ENCODE measurements around the gene SUSD3.

SUSD3 gene

DNA sequence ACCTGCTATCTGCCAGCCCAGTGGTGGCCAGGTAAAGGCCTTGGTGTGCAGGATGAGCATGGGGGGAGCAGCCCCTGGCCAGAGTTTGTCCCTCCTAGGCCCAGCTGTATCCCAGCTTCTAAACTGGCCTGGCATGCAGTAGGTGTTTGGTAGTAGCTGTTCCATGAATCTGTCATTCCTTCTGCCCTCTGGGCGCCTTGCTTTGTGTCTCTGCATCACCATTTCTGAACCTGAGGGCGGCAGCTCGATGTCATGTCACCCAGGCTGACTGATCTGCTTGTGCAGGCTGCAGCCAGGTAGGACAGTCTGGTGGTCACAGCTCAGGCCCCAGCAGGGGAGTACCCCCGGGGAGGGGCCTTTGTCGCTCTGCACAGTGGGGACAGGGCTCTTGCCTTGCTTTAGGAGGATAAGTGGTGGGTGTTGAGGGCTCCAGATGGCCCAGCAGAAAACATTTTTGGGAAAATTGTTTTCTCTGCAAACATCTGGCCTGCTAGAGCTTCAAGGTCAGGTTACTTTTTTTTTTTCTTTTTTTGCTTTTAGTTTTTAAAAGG is 4.6 kb upstream of the SUSD3 start:
- DNase-seq (ENCODE audit: low read depth), result no peak

- no peak for DNase-seq (ENCODE audit: low read depth)
Observed at GRCh38 chr9:93054758-93055704, 3.5 kb upstream of the SUSD3 start.

DNA sequence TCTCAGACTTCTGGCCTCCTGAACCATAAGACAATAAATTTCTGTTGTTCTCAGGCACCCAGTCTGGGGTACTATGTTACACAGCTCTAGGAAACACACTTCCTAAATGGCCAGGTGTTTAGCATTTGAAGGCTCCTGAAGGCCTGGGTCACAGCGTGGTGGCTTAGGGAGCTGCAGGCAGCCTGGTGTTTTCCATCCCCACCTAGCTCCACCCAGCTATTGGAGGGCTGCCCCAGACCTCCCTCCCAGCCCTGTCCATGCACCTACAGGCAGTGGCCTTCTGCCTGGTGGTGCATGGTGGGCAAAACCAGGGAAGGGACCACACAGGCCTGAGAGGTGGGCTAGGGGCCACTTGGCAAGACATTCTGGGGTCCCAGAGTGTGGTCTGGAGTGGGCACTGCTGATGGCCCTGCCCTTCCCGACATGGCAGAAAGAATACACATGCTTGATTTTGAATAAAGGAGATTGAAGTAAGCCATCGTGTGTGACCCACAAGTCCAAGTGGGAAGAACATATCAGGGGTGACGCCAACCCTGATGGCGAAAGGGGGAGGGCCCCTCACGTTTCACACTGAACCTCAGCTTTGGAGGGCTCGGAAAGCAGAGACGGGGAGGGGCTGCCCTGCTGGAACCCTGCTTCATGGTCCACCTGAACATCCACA is 1.3 kb upstream of the SUSD3 start:
- no peak for DNase-seq (ENCODE audit: low read depth)

DNA sequence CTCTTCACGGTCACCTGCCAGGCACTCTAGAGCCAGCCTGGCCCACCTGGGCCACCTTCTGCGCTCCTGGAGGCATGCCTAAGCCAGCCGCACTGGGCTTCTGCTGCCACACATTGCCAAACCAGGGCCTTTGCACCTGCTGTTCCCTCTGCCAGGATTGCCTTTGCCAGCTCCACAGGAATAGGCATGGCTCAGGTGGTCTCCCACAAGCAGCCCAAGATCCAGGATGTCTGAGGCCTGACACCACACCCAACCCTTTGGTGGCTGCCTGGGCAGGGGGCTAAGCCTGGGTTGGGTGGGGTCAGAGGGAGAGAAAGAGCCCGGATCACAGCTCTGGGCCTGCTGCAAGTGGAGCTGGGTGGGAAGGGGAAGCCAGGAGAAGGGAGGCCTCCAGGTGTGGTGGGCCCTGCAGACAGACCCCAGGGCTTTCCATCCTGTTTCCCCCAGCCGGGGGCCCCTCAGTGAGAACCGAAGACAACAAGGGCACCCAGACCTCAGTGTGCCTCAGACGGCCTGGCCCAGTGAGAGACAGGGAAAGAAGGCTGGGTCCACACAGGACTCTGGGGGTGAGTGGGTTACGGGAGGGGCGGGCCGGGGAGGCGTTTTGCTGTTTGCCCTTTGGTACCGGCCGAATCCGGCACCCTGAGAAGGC is 672 bp upstream of the SUSD3 start:
- DNase-seq (ENCODE audit: low read depth), result no peak

DNA sequence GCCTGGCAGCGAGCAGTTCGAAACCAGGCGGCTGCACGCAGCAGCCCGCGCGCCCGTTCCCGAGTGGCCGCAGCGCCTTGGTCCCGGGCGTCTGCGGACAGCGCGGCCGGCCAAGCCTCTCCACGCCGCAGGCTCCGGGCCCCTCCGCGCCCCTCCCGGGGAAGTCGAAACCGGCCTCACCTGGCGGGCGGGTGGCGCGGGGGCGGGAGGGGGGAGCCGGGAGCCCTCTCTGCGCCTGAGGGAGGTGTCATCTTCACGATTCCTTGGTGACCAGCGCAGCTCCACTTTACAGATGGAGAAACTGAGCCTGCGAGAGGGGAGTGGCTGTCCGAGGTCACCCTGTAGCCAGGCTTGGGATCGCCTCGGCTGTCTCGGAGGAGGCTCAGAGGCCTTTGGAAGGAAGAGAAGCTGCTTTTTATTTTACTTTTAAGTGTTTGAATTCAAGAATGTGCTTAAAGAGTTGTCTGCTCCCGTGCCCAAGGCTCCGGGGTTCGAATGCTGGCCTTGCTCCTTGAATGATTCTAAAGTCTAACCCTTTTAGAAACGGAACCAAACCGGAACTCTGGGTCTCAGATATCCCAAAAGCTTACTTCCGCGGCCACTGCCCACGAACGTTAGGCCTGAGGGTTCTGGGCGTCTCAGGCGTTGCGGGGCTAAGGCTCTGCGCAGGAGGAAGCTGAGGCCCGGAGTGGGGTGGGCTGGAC is 662 bp downstream of the SUSD3 start:
- no peak for DNase-seq (ENCODE audit: low read depth)

DNA sequence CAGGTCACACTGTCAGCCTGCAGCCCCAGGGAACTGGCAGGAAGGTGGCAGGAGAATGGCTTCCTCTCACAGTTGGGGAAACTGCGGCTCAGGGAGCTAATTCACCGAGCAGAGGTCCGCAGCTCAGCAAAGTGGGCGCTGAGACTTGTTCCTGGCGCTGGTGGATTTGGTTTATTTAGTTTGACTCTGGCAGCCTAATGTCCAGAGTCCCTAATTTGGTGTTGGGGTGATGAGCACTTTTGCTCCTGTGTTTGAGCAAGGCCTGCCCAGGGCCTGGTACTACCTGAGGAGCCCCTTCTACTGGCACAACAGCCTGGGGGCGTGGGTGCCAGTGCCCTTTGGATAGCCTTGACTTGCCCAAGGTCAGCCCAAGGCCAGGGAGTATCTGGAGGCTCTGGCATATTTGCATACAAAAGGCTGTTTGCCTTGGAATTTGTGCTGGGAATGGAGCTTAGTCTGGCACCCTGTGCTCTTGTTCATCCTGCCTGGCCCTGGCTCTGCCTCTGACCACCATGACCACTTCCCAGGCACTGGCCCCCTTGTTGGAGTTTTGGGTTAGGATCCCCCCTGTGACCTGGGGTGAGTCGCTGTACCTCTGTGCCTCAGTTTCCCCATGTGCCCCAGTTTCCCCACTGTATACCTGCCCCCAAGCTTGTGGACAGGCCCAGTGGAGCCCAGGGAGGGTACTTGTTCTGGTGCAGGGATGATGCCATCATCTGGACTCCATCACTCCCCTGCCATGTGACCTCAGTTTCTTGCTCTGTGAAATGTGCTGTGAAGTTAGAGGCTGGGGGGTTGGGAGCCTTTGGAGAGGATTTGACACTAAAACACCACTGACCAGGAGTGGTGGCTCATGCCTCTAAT is 1.4 kb downstream of the SUSD3 start:
- DNase-seq (ENCODE audit: low read depth), result no peak

DNA sequence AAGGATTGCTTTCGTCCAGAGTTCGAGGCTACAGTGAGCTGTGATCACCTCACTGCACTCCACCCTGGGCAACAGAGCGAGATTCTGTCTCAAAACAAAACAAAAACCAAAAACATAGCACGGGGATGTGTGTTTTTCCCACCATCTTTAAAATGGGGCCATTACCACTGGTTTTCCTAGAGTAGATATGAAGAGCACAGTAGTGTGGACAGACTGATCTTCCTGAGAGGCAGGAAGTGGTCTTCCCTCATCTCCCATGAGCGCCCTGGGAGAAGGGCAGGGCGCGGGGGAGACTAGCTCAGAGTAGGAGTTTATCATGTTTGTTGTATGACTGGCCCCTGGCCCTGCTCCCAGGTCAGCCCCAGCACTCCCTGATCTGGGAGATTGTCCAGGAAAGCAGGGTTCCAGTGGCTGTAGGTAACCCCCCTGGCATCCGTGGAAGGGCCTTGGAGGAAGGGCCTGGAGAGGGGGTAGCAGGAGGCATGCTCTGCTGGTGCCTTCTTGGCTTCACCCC is 2.3 kb downstream of the SUSD3 start:
- DNase-seq (ENCODE audit: low read depth), result no peak

GRCh38 chr9:93061260-93061751 is 2.8 kb downstream of the SUSD3 start:
- DNase-seq (ENCODE audit: low read depth), result no peak

GRCh38 chr9:93061791-93062763 is 3.6 kb downstream of the SUSD3 start:
- DNase-seq (ENCODE audit: low read depth), result no peak

DNA sequence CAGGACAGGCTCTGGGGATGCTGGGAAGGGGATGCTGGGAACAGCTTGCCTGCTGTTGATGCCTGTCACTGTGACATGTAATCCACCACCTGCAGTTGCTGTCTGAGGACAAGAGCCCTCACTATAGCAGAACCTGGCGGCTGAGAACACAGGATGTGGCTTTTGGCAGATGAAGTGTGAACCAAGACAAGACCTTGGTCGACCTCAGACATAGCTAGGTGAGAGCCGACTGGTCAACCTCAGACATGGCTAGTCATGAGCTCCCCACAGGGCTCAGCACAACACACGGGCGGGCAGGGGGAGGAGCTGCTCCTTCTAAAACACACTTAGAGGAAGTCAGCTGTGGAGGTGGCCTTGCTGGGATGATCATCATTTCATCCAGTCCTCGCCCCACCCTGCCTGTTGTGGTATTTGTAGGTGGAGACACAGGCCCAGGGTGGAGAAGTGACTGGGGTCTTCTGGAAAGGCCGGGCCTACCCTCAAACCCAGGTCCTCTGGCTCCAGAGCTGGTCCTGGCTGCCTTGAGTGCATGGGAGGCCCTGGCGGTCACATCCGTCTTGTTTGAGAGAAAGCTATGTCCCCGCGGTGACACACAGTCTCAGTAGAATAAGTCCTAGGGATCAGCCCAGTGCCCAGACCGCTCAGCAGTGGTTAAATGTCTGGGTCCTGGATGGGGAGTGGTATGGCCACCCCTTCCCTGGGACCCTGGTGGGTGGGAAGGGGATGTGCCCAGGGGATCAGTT is 6.1 kb downstream of the SUSD3 start:
- DNase-seq (ENCODE audit: low read depth), result no peak

DNA sequence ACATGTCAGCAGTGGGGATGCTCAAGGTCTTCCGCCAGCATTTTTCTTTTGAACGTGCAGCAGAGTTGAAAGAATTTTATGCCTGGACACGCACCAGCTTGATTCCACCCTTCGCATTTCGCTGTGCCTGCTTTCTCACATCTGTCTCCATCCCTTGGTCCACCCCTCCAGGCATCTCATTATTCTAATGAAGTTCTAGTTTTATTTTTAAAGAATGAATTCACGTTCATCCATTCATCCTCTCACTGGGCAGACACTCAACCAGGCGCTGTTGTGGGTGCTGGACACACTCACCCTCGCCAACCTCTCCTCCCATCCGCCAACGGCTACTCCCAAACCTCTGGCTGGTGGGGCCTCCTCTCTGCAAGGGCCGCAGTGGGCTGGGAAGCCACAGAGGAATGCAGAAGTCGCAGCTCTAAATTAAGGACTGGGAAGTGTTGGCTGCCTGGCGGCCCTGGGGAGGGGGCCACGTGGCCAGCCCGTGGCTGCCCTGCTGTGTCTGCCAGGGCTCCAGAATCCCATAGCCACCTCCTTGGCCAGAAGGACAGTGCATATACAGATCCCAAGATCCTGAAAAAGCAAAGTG is 6.7 kb downstream of the SUSD3 start:
- no peak for DNase-seq (ENCODE audit: low read depth)

DNA sequence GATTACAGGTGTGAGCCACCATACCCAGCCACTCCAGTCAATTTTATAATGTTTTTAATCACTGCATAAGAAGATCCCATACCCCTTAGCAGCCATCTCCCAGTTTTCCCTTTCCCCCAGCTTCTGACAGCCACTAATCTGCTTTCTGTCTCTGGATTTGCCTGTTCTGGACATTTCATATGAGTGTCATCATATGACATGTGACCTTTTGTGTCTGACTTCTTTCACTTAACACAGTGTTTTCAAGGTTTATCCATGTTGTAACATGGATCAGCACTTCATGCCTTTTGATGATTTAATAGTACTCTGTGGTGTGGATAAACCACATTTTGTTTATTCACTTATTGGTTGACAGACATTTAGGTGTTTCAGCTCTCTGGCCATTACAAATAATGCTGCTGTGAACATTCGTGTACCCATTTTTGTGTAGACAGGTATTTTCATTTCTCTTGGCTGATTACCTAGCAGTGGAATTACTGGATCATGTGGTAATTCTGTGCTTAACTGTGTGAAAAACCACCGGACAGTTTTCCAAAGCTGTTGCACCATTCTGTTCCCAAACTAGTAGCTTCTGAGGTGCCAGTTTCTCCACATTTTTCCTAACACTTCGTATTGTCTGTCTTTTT is 8.6 kb downstream of the SUSD3 start:
- DNase-seq (ENCODE audit: low read depth), result no peak

- no peak for DNase-seq (ENCODE audit: low read depth)
Observed at GRCh38 chr9:93068956-93069355, 10.5 kb downstream of the SUSD3 start.

DNA sequence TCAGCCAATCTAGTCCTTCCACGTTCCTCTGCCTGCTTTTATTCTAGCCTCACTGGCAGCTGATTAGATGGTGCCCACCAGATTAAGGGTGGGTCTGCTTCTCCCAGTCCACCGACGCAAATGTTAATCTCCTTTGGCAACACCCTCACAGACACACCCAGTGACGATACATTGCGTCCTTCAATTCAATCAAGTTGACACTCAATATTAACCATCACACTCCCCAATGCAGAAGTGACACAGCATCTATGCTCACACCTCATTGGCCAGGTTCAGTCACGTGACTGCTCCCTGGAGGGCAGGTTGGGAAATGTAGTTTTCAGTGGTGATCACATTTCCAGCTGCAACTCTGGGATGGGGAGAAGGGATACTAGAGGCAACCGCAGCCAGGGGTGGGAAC is 13.0 kb downstream of the SUSD3 start:
- DNase-seq (ENCODE audit: low read depth), result no peak

- no peak for DNase-seq (ENCODE audit: low read depth)
Observed at GRCh38 chr9:93072383-93072795, 13.9 kb downstream of the SUSD3 start.

DNA sequence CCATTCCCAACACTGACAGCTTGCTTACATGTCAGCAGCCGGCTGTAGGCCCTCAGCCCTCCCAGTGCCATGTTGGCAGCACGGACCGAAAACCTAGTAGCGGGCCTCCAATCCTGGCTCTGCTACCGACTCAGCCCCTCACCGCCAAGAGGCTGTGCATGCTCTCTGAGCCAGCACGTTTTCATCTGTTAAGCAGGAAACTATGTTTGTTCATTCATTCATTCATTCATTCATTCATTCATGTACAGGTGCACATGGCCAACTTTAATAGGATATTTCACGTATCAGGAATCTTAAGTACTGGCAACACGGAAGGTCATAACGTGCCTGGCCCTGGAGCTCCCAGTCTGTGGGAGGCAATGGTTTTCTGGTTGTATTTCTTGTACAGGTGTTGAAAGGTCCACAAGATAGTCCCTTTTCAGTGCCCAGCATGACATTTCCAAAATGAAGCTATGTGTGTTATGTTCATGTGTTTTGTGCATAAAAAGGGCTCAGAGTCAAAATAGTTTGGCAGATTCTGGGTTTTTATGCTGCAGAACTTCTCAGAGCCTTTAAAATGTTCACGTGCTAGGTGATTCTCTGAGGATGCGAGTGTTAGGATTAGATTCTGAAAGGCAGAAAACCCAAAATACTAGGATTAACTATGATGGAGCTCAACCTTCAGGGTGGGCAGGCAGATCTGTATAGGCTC is 17.7 kb downstream of the SUSD3 start:
- no peak for DNase-seq (ENCODE audit: low read depth)

DNA sequence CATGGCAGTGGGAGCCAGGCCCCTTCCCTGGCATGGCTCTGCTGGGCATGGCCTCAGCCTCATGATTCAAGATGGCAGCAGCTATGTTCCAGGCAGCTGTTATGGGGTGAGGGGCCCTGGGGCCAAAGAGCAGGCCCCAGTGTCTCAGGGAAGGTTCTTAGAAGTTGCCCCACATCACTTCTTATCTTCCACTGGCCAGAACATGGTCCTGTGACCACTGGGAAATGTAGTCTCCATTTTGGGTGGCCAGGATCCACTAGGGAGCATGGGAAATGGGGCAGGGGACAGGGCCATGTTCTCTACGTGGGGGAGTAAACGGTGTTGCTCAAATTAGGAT is 18.3 kb downstream of the SUSD3 start:
- DNase-seq (ENCODE audit: low read depth), result no peak

Data from HS-27A (cell line).